PFSK-1 (cell line): Measurements from ENCODE around the gene AK3.

Experiments
- FOXP2 ChIP-seq: optimal IDR thresholded peaks from 2 replicates; pipeline ENCODE3; 2011; ENCODE audit warnings: borderline replicate concordance, control low read depth, inconsistent platforms; ENCODE audit not compliant: insufficient read depth; ENCODE audit errors: extremely low read length, extremely low read depth
- POLR2AphosphoS5 ChIP-seq: IDR thresholded peaks from 2 replicates; pipeline ENCODE4 v1.6.1; 2012; ENCODE audit warnings: low read depth, mild to moderate bottlenecking, control low read depth, low read length, moderate library complexity
- REST ChIP-seq, 2 experiments: IDR thresholded peaks; 2 replicates each; pipeline versions ENCODE4 v1.6.1 to v1.8.0; 2011 to 2012; ENCODE audit warnings: low read depth in 2 of 2, low read length in 2 of 2, control low read depth in 1 of 2, inconsistent platforms in 1 of 2, mild to moderate bottlenecking in 1 of 2, moderate library complexity in 1 of 2; ENCODE audit not compliant: insufficient read depth in 1 of 2
- SIN3A ChIP-seq: IDR thresholded peaks from 2 replicates; pipeline ENCODE4 v1.6.1; 2012; ENCODE audit warnings: mild to moderate bottlenecking, low read length, moderate library complexity, borderline replicate concordance; ENCODE audit not compliant: insufficient read depth
- TAF1 ChIP-seq: IDR thresholded peaks from 2 replicates; pipeline ENCODE4 v1.6.1; 2012; ENCODE audit warnings: low read length, control low read depth, borderline replicate concordance; ENCODE audit not compliant: insufficient read depth

The AK3 gene

GRCh38 chr9:4727593-4727992 is 13.4 kb downstream of the AK3 start:
- no peak for TF ChIP-seq POLR2AphosphoS5
- TF ChIP-seq SIN3A, result no peak

GRCh38 chr9:4725706-4726442 is 15.1 kb downstream of the AK3 start:
- TF ChIP-seq POLR2AphosphoS5, result no peak
- no peak for TF ChIP-seq SIN3A
- no peak for TF ChIP-seq TAF1
- TF ChIP-seq FOXP2, result no peak
- no peak for TF ChIP-seq REST (IDR thresholded peaks at IDR 0.05; ENCODE audit: insufficient read depth in 1 of 2, low read depth in 2 of 2, low read length in 2 of 2)

GRCh38 chr9:4721736-4722135 is 19.3 kb downstream of the AK3 start:
- TF ChIP-seq POLR2AphosphoS5, result no peak
- no peak for TF ChIP-seq SIN3A
- TF ChIP-seq TAF1, result no peak
- TF ChIP-seq REST (IDR thresholded peaks at IDR 0.05; ENCODE audit: insufficient read depth in 1 of 2, low read depth in 2 of 2, low read length in 2 of 2), result no peak
- no peak for TF ChIP-seq FOXP2

- TF ChIP-seq FOXP2 (no peak), POLR2AphosphoS5 (no peak)
Measured at GRCh38 chr9:4718911-4719310, 22.1 kb downstream of the AK3 start.

GRCh38 chr9:4717815-4718214 is 23.2 kb downstream of the AK3 start:
- TF ChIP-seq SIN3A, result no peak
- no peak for TF ChIP-seq FOXP2
- no peak for TF ChIP-seq TAF1

GRCh38 chr9:4716163-4716562 is 24.8 kb downstream of the AK3 start:
- TF ChIP-seq TAF1 (no peak), SIN3A (no peak), POLR2AphosphoS5 (no peak), FOXP2 (no peak), REST (IDR thresholded peaks at IDR 0.05; ENCODE audit: insufficient read depth in 1 of 2, low read depth in 2 of 2, low read length in 2 of 2) (no peak)
